Stimulated activated CD4-positive, alpha-beta T cell treated with anti-CD3 and anti-CD28 coated beads, Interleukin-12 subunit alpha, Interleukin-12 subunit beta, amount 100 ng/mL, for 4 hours (primary cell): Measurements from ENCODE around the gene DIAPH1.

ENCODE experiments used
- DNase-seq: peaks from one replicate; pipeline ENCODE4 v3.0.0-alpha.2; 2020

DIAPH1 gene

GRCh38 chr5:141609044-141609443, 9.8 kb downstream of the DIAPH1 start:
- DNase-seq: no peak

- DNase-seq: no peak
These were observed 10.2 kb downstream of the DIAPH1 start for GRCh38 chr5:141608557-141608956.

GRCh38 chr5:141608046-141608445, 10.8 kb downstream of the DIAPH1 start:
- no peak for DNase-seq

- peak; percentile 30 for DNase-seq
These were observed 13.1 kb downstream of the DIAPH1 start for GRCh38 chr5:141605523-141606277.

- DNase-seq: no peak
These were observed 14.7 kb downstream of the DIAPH1 start for GRCh38 chr5:141603923-141604717.

- DNase-seq: no peak
These were observed 16.2 kb downstream of the DIAPH1 start for GRCh38 chr5:141602606-141603005.

- DNase-seq: no peak
These were observed 20.1 kb downstream of the DIAPH1 start for GRCh38 chr5:141598391-141599345.

- no peak for DNase-seq
These were observed 21.0 kb downstream of the DIAPH1 start for GRCh38 chr5:141597814-141598213.

GRCh38 chr5:141597394-141597793, 21.4 kb downstream of the DIAPH1 start:
- no peak for DNase-seq

- DNase-seq: no peak
These were observed 21.9 kb downstream of the DIAPH1 start for GRCh38 chr5:141596867-141597266.

GRCh38 chr5:141590127-141590526, 28.7 kb downstream of the DIAPH1 start:
- no peak for DNase-seq

- DNase-seq: no peak
These were observed 32.6 kb downstream of the DIAPH1 start for GRCh38 chr5:141586246-141586645.

- no peak for DNase-seq
These were observed 33.2 kb downstream of the DIAPH1 start for GRCh38 chr5:141585594-141585993.

GRCh38 chr5:141574122-141574510, 44.7 kb downstream of the DIAPH1 start:
- no peak for DNase-seq

GRCh38 chr5:141573489-141574121, 45.2 kb downstream of the DIAPH1 start:
- no peak for DNase-seq

- no peak for DNase-seq
These were observed 48.1 kb downstream of the DIAPH1 start for GRCh38 chr5:141570655-141571054.

- no peak for DNase-seq
These were observed 51.2 kb downstream of the DIAPH1 start for GRCh38 chr5:141567513-141568117.

- no peak for DNase-seq
These were observed 52.8 kb downstream of the DIAPH1 start for GRCh38 chr5:141565826-141566570.

- peak; percentile 47 for DNase-seq
These were observed 54.5 kb downstream of the DIAPH1 start for GRCh38 chr5:141564216-141564692.

- no peak for DNase-seq
These were observed 57.9 kb downstream of the DIAPH1 start for GRCh38 chr5:141560725-141561483.
